SIG-M5 (cell line): ENCODE data around the gene PFDN2.
"Not testable (repeated sequence)": the region's sequence is repeated elsewhere in the genome, so short reads cannot be mapped to it uniquely, and the experiment has no call there.

Source experiments
- DNase-seq: peaks from one replicate; lab custom pipeline; 2025; lab: John Stamatoyannopoulos, UW

PFDN2 gene

DNA sequence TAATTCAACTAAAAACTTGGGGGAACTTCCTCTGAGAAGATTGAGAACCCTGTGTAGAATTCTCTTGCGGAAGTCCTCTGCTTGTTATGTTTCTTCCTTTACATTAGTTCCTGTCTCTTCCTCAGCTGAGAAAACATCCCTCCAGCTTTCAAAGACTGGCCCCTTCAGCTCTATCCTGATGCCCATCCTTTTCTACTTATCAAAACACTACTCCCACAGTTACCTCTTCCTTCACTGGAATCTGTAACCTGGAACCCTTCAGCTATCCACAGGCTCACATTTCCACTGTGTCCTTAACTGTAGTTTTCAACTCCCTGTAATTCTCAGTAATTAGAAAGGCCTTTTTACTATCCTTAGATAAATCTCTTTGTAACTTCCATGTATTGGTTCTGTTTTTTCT, 20.6 kb upstream of the PFDN2 start:
- no peak for DNase-seq

- DNase-seq: no peak
These were observed 20.0 kb upstream of the PFDN2 start for GRCh38 chr1:161137881-161138280.

- no peak for DNase-seq
These were observed 15.4 kb upstream of the PFDN2 start for GRCh38 chr1:161133220-161133740.

DNA sequence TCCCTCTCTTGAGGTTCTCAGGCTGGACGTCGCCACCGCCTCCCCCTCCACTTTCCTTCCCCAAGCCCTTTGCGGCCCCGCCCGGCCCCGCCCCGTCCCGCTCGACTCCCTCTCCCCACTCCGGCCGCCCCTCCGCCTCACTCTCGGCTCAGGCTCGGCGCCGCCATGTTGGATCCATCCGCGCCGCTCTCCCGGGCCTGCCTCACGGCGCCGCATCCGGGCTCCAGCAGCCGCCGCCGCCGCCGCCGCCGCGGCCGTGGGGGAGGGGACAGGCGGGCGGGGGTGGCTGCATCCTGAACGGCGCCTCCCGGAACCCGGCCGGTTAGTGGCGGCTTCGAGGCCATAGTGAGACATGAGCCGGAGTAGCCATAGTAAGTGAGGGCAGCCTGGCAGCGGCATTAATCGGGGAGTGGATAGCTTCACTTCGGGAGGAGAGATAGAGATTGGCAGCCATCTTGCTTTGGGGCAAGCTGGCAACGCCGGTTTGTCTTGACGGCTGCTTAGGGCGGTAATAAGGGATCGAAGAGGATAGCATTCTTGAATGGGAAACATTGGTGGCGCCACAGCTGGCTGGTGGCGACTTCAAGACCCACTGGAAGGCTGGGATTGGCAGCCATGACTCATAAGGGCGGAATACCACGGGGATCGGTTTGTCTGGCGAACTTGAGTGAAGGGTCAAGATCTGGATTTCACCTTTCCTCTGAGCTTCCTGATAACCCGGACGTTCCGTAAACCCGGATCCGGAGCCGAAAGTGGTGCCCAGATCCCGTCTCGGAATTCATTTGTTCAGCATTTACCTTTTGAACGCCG, 14.8 kb upstream of the PFDN2 start, which contains the start of gene DEDD:
DEDD (minus strand) TSS at position 258 of the 810 bp plus-strand sequence. CDS start 8,205 bp downstream, outside the sequence.
- peak; percentile 100 for DNase-seq

DNA sequence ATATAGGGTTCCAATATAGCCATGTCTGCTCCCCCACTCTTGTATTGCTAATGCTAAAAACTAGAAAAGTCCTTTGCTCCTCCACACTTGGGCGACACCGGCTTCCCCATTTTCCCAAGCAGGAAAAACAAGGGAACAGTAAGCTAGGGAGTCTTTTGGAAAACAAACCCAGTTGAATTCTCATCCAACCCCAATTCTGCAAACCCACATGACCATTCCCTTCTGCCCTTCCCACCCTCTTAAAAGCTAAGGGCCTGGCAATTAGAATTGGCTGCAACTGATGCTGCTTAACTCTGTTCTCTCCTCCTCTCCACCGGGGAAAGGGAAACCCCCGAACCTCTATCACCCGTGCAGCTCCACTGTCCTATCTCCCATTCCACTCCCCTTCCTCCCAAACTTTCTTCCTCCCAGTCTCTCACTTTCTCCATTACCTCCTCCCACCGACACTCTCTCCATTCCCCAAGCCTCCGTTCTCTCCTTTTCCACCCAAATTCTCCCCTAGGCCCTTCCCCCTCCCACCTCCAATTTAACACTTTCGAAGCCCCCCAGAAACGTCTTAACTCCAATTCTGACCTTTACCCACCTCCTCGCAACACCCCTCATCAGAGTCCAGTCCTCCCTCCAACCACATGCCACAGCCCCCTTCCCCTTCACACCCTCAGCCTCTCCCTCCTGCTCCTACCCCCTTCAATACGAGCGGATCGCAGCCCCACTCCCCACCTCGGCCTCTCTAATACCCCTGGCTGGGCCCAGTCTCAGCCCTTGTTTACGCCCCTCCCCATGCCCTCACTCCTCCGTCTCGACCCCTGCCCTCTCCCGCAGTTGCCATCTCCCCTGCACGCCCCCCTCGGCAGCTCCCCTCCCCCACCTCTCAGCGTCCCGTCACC, 13.9 kb upstream of the PFDN2 start:
- DNase-seq: no peak

GRCh38 chr1:161130266-161130665, 12.4 kb upstream of the PFDN2 start:
- DNase-seq: no peak

DNA sequence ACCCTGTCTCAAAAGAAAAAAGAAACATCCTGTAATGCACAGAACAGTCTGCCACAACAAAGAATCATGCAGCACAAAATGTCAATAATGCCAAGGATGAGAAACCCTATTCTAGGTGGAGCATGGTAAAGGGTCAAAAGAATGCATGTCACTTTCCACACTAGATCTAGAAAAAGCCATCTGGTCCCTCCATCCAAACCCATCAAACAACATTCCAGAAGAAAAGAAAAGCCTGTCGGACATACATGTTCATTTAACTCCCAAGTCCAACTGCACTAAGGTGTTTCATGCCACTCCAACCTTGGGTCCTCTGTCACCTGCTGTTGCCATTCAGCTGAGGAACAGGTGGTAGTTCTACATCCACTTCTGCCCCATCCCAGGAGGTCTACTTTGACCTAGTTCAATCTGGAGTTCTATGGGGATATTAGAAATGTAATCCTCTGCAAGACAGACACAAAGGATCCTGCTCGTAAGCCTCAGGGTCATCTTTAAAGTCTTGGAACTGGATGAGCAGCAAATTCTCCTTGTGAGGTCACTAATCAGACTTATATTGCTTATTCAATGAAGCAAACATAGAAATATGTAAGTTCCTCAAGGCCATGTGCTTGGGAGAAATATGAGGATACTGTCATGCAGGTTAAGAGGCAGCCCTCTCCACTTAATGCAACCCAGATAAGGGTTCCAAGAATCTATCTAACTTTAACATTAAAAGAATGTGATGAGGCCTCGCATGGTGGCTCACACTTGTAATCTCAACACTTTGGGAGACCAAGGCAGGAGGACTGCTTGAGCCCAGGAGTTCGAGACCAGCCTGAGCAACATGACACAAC, 11.0 kb upstream of the PFDN2 start:
- no peak for DNase-seq

- DNase-seq: no peak
These were observed 9.8 kb upstream of the PFDN2 start for GRCh38 chr1:161127649-161128048.

DNA sequence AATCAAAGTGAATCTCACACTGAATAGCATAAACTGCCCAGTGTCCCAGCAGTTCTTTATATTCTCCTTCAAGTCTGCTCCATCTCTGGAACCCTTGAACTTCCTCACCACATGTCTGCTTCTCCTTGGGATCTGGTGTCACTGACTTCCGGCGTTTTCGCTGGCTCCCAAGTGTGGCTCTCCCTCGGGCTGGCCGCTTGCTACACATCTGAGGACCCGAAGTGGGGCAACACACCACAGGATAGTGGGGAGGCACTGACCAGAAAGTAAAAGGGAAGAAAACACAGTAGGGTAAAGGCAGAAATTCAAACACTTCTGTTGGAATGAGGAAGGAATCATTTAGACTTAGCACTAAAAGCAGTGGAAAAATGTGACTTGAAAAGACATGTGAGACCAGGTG, 5.1 kb upstream of the PFDN2 start:
- no peak for DNase-seq

GRCh38 chr1:161121834-161122233, 4.0 kb upstream of the PFDN2 start:
- DNase-seq: no peak

DNA sequence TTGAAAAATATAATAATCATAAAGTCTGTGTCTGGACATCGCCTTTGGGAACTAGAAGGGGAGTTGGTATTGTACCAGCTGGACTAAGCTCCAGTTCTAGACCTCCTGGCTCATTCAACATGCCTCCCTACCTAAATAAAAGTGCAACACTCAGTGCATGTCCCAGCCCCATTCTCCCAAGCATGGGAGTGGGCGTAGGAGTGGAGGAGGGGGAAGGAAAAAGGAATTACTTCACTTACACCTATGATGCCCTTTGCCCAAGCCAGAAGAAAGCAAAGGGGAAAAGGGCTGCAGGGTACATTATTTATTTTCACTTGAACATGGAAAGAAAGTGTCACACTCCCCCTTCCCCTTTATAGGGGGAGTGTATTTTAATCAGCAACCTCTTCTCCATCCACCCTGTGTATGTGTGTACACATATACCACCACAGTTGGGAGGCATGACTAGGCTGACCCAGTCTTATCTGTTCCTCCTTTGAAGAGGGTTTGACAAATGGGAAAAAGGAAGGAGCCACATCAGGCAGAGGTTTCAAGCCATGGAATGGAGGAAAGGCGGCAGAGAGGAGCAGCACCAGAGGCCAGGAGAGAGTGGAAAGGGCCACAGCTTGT, 3.3 kb upstream of the PFDN2 start:
- DNase-seq: no peak

DNA sequence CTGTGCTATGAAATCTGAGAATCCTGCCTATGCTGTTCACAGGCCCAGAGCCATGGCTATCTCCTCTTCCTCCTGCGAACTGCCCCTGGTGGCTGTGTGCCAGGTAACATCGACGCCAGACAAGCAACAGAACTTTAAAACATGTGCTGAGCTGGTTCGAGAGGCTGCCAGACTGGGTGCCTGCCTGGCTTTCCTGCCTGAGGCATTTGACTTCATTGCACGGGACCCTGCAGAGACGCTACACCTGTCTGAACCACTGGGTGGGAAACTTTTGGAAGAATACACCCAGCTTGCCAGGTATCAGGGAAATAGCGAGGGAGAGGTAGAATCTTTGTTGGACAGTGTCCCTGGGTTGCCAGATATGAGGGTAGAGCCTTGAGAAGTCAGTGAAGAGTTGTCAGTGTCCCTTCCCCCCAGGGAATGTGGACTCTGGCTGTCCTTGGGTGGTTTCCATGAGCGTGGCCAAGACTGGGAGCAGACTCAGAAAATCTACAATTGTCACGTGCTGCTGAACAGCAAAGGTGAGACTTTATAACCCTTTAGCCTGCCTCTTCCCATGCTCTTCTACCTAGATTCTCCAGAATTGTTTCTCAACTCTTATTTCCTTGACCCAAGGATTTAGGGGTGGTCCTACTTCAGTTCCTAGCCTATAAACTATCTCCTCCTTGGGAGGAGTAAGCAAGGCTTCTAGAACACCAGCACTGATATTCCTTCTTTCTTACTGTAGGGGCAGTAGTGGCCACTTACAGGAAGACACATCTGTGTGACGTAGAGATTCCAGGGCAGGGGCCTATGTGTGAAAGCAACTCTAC, 1.5 kb upstream of the PFDN2 start:
- peak; percentile 74 for DNase-seq

DNA sequence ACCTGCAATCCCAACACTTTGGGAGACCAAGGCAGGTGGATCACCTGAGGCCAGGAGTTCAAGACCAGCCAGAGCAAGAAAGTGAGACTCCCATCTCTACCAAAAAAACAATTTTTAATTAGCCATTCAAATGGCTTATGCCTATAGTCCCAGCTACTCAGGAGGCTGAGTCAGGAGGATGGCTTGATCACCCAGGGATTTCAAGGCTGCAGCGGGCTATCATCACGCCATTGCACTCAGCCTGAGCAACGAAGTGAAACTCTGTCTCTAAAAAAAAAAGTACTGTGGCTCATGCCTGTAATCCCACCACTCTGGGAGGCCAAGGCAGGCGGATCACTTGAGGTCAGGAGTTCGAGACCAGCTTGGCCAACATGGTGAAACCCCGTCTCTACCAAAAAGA, 1.9 kb downstream of the PFDN2 start:
- DNase-seq: not testable (repeated sequence)

DNA sequence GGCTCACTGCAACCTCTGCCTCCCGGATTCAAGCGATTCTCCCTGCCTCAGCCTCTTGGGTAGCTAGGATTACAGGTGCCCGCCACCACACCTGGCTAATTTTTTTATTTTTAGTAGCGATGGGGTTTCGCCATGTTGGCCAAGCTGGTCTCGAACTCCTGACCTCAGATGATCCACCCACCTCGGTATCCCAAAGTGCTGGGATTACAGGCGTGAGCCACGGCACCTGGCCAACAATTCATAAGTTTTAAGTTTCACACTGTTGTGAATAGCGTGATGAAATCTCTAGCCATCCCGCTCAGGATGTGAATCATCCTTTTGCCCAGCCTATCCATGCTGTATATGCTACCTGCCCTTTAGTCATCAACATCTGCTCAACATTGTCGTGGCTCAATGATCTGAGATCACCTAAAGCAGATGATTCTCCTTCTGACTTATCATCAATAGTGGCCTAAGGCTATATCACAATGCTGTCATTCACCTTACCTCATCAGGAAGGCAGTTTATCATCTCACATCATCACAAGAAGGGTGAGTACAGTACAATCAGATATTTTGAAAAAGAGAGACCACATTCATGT, 2.6 kb downstream of the PFDN2 start:
- DNase-seq: peak; percentile 66

- no peak for DNase-seq
These were observed 3.3 kb downstream of the PFDN2 start for GRCh38 chr1:161114556-161114955.

- no peak for DNase-seq
These were observed 3.9 kb downstream of the PFDN2 start for GRCh38 chr1:161113915-161114314.

- no peak for DNase-seq
These were observed 6.3 kb downstream of the PFDN2 start for GRCh38 chr1:161111527-161111926.

DNA sequence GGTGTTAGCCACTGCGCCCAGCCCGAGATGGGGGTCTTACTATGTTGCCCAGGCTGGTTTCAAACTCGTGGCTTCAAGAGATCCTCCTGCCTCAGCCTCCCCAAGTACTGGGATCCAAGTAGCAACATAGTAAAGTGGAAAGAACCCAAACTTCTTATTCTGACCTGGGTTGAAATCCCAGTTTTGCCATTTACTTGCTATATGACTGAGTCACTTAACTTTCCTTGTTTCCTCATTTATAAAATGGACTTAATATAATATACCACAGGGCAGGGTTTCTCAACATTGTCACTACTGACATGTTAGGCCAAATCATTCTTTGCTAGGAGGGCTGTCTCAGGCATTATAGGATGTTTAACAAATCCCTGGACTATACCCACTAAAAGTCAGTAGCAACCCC, 6.7 kb downstream of the PFDN2 start:
- DNase-seq: no peak

GRCh38 chr1:161106431-161106830, 11.4 kb downstream of the PFDN2 start:
- no peak for DNase-seq

DNA sequence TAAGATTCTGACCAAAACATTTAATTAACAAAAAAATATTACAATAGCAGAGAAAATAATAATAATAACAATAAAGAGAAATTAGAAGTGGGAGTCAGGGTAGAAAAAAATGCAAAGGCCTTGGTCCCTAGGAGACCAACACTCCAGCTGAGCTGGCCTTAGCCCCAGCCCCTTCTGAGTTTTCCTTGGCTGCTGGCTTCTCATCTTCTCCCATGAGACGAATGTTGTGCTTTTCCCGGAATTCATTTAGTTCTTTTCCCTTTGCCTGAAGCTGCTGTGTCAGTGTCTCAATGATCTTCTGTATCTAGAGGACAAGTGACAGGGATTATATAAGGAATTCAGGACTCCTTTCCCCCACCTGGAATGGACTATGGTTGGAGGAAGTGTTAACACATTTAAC, 17.3 kb downstream of the PFDN2 start:
- DNase-seq: no peak
